Parathyroid adenoma (tissue), 2 donors: ENCODE data around the gene SC5D.

Experiments used
- H2AFZ ChIP-seq: fragments of 300-600 bp; sonication (generic); one replicate; pipeline ENCODE4 v1.7.0; 2017; ENCODE audit warnings: antibody characterized with exemption, mild to moderate bottlenecking
- H3K27ac ChIP-seq: fragments of 300-600 bp; sonication (generic); one replicate; pipeline ENCODE4 v1.7.0; 2017
- H3K27me3 ChIP-seq: fragments of 300-600 bp; sonication (generic); one replicate; pipeline ENCODE4 v1.7.0; 2017; ENCODE audit warnings: low read length; ENCODE audit not compliant: control insufficient read depth, insufficient read depth
- H3K36me3 ChIP-seq: fragments of 300-600 bp; sonication (generic); one replicate; pipeline ENCODE4 v1.7.0; 2017; ENCODE audit warnings: low read length; ENCODE audit not compliant: control insufficient read depth, insufficient read depth
- H3K4me1 ChIP-seq: fragments of 300-600 bp; sonication (generic); one replicate; pipeline ENCODE4 v1.7.0; 2017; ENCODE audit warnings: control low read depth
- H3K4me2 ChIP-seq: fragments of 300-600 bp; sonication (generic); one replicate; pipeline ENCODE4 v1.7.0; 2017; ENCODE audit warnings: low read length
- H3K4me3 ChIP-seq: fragments of 300-600 bp; sonication (generic); one replicate; pipeline ENCODE4 v1.7.0; 2017; ENCODE audit warnings: low read depth, low read length
- H3K79me2 ChIP-seq: fragments of 300-600 bp; sonication (generic); one replicate; pipeline ENCODE4 v1.7.0; 2017; ENCODE audit warnings: control low read depth
- H3K9ac ChIP-seq: fragments of 300-600 bp; sonication (generic); one replicate; pipeline ENCODE4 v1.7.0; 2017; ENCODE audit warnings: mild to moderate bottlenecking
- H3K9me3 ChIP-seq: fragments of 300-600 bp; sonication (generic); one replicate; pipeline ENCODE4 v1.7.0; 2017; ENCODE audit warnings: low read length; ENCODE audit not compliant: control insufficient read depth
- CTCF ChIP-seq: fragments of 300-600 bp; sonication (generic); IDR thresholded peaks from one replicate; pipeline ENCODE4 v1.7.0; 2017; ENCODE audit warnings: antibody characterized with exemption, mild to moderate bottlenecking
- donor health status: primary hyperparathyroidism.

The SC5D gene

GRCh38 chr11:121338536-121338935 lies 46.0 kb downstream of the SC5D start:
- H3K4me2 ChIP-seq, result no peak overlapping the region
- H3K27me3 ChIP-seq, result no peaks in the 10 kb centered on the region
- no peak overlapping the region for H2AFZ ChIP-seq
- no peak overlapping the region for H3K27ac ChIP-seq
- H3K36me3 ChIP-seq, result no peaks in the 10 kb centered on the region
- no peaks in the 10 kb centered on the region for H3K79me2 ChIP-seq
- no peak for TF ChIP-seq CTCF
- no peak overlapping the region for H3K4me3 ChIP-seq
- no peak overlapping the region for H3K9ac ChIP-seq
- H3K4me1 ChIP-seq, result no peaks in the 10 kb centered on the region
- no peaks in the 10 kb centered on the region for H3K9me3 ChIP-seq

GRCh38 chr11:121340032-121340580 lies 47.5 kb downstream of the SC5D start:
- Histone ChIP-seq H3K79me2 (no peaks in the 10 kb centered on the region), H2AFZ (no peak overlapping the region), H3K27ac (no peak overlapping the region), H3K9ac (no peak overlapping the region), H3K4me3 (no peak overlapping the region), H3K36me3 (no peaks in the 10 kb centered on the region), H3K4me1 (no peaks in the 10 kb centered on the region), H3K4me2 (no peak overlapping the region), H3K9me3 (no peaks in the 10 kb centered on the region), H3K27me3 (no peaks in the 10 kb centered on the region)
- no peak for TF ChIP-seq CTCF

GRCh38 chr11:121341609-121342008 lies 49.0 kb downstream of the SC5D start:
- H2AFZ ChIP-seq, result no peak overlapping the region
- H3K36me3 ChIP-seq, result no peaks in the 10 kb centered on the region
- TF ChIP-seq CTCF, result no peak
- H3K9me3 ChIP-seq, result no peaks in the 10 kb centered on the region
- no peaks in the 10 kb centered on the region for H3K79me2 ChIP-seq
- H3K9ac ChIP-seq, result no peak overlapping the region
- H3K4me3 ChIP-seq, result no peak overlapping the region
- no peak overlapping the region for H3K27ac ChIP-seq
- no peaks in the 10 kb centered on the region for H3K4me1 ChIP-seq
- H3K27me3 ChIP-seq, result no peaks in the 10 kb centered on the region
- H3K4me2 ChIP-seq, result no peak overlapping the region

- H3K9ac ChIP-seq, result no peak overlapping the region
- no peak for TF ChIP-seq CTCF
- no peak overlapping the region for H2AFZ ChIP-seq
- H3K36me3 ChIP-seq, result no peaks in the 10 kb centered on the region
- no peaks in the 10 kb centered on the region for H3K4me1 ChIP-seq
- H3K27ac ChIP-seq, result no peak overlapping the region
- H3K4me3 ChIP-seq, result no peak overlapping the region
- no peak overlapping the region for H3K4me2 ChIP-seq
- H3K9me3 ChIP-seq, result no peaks in the 10 kb centered on the region
- H3K79me2 ChIP-seq, result no peaks in the 10 kb centered on the region
- H3K27me3 ChIP-seq, result no peaks in the 10 kb centered on the region
Measured at GRCh38 chr11:121344824-121345223, 52.3 kb downstream of the SC5D start.

- no peak for TF ChIP-seq CTCF
- no peak overlapping the region for H3K27ac ChIP-seq
- no peaks in the 10 kb centered on the region for H3K27me3 ChIP-seq
- no peak overlapping the region for H2AFZ ChIP-seq
- H3K9me3 ChIP-seq, result no peaks in the 10 kb centered on the region
- H3K4me2 ChIP-seq, result no peak overlapping the region
- no peak overlapping the region for H3K9ac ChIP-seq
- no peak overlapping the region for H3K4me3 ChIP-seq
- H3K4me1 ChIP-seq, result no peaks in the 10 kb centered on the region
- H3K79me2 ChIP-seq, result no peaks in the 10 kb centered on the region
- H3K36me3 ChIP-seq, result no peaks in the 10 kb centered on the region
Measured at GRCh38 chr11:121347094-121347493, 54.5 kb downstream of the SC5D start.
